ENCODE measurements around the gene NPRL2.

- TF ChIP-seq EZH2 (IDR thresholded peaks at IDR 0.05; ENCODE audit: insufficient read depth, poor library complexity, severe bottlenecking): no peak
- TF ChIP-seq EZH2phosphoT487 (IDR thresholded peaks at IDR 0.05; ENCODE audit: insufficient read depth, low read depth): no peak
Observed at GRCh38 chr3:50314342-50314741, 36.2 kb downstream of the NPRL2 start.
